Measurements from ENCODE around the gene PARD3. TPM values are rescaled to one million over a fixed set of nuclear protein-coding genes. Genes with fewer than 3 reads are reported as not detected.

PARD3 gene
- total RNA-seq, 2 experiments from 2014 or later = 0.53 to 0.71 TPM

DNA sequence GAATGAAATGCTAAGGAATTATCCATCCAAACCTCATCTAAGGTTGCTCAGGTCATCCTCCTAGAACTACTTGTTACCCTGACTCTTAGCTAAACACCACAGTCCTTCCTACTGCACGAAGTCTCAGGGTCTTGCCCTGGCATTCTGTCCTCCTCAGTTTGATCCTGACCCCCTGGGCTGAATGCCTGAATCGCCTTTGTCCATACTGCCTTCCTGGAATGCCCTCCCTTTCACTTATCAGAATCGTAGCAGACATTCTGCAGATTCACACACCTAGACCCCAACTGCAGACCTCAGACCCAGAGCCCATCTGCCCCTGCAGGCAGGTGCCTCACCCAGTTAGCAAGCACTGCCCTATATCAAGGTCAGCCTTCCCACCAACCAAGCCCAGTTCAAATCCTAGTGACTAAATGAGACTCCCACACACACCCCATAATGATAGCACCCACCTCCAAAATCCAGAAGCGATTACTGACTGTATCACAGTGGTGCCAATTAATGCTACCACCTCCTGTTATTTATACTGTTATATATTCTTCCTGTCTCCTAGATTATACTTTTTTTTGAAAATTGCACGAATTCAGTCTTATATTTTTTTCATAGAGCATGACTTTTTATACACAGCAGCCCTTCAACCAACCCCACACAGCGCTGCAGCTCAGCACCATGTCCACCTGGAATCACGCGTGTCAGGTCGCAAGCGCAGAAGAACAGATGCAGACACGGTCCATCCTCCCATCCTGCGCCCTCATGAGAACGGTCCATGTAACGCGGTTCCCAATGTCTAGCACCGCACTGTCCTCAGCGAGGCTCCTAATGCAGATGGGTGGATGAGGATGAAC, 3.7 kb downstream of the PARD3 start:
- H3K9me3 Mint-ChIP-seq = no peaks in the 10 kb centered on the region
- CTCF ChIA-PET = no interaction called here
- Histone ChIP-seq H3K4me1 (ENCODE audit: insufficient read depth, low read length) (peaks cover 9% of the 10 kb centered on the region), H3K4me3 (ENCODE audit: low read length) (no peak overlapping the region), H3K36me3 (ENCODE audit: insufficient read depth, low read length) (no peaks in the 10 kb centered on the region), H3K27me3 (ENCODE audit: control insufficient read depth in 1 of 2, insufficient read depth in 2 of 2, low read length in 2 of 2) (peaks cover 27 to 38% of the 10 kb centered on the region in 2 experiments), H3K27ac (ENCODE audit: low read depth in 1 of 2, low read length in 2 of 2) (no peak overlapping the region), H3K9me3 (ENCODE audit: control insufficient read depth in 1 of 2, insufficient read depth in 1 of 2, low read length in 2 of 2) (no peaks in the 10 kb centered on the region)
- POLR2A ChIA-PET = no interaction called here
- ATAC-seq (ENCODE audit: poor library complexity) = no peak
- peaks cover 60% of the 10 kb centered on the region for H3K27me3 Mint-ChIP-seq
- intact Hi-C loops (cut with DNase I, micrococcal nuclease) = no loop called here
- peaks cover 12% of the 10 kb centered on the region for H3K4me1 Mint-ChIP-seq (ENCODE audit: low read depth)
- H3K27ac Mint-ChIP-seq = no peak overlapping the region
- no peak overlapping the region for H3K4me3 Mint-ChIP-seq
- H3K36me3 Mint-ChIP-seq (ENCODE audit: low read depth) = no peaks in the 10 kb centered on the region
- TF ChIP-seq, protein P1, sequence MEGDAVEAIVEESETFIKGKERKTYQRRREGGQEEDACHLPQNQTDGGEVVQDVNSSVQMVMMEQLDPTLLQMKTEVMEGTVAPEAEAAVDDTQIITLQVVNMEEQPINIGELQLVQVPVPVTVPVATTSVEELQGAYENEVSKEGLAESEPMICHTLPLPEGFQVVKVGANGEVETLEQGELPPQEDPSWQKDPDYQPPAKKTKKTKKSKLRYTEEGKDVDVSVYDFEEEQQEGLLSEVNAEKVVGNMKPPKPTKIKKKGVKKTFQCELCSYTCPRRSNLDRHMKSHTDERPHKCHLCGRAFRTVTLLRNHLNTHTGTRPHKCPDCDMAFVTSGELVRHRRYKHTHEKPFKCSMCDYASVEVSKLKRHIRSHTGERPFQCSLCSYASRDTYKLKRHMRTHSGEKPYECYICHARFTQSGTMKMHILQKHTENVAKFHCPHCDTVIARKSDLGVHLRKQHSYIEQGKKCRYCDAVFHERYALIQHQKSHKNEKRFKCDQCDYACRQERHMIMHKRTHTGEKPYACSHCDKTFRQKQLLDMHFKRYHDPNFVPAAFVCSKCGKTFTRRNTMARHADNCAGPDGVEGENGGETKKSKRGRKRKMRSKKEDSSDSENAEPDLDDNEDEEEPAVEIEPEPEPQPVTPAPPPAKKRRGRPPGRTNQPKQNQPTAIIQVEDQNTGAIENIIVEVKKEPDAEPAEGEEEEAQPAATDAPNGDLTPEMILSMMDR (IDR thresholded peaks at IDR 0.05) = no peak
- DNase-seq = no peak

- Histone ChIP-seq H3K4me3 (ENCODE audit: low read length) (no peak overlapping the region), H3K27ac (ENCODE audit: low read depth in 1 of 2, low read length in 2 of 2) (no peak overlapping the region), H3K27me3 (ENCODE audit: control insufficient read depth in 1 of 2, insufficient read depth in 2 of 2, low read length in 2 of 2) (peaks cover 24 to 29% of the 10 kb centered on the region in 2 experiments), H3K4me1 (ENCODE audit: insufficient read depth, low read length) (peaks cover 3% of the 10 kb centered on the region), H3K9me3 (ENCODE audit: control insufficient read depth in 1 of 2, insufficient read depth in 1 of 2, low read length in 2 of 2) (no peaks in the 10 kb centered on the region), H3K36me3 (ENCODE audit: insufficient read depth, low read length) (no peaks in the 10 kb centered on the region)
- H3K27me3 Mint-ChIP-seq = peaks cover 52% of the 10 kb centered on the region
- no peaks in the 10 kb centered on the region for H3K9me3 Mint-ChIP-seq
- no peak overlapping the region for H3K4me3 Mint-ChIP-seq
- CTCF ChIA-PET = no interaction called here
- no peak for ATAC-seq (ENCODE audit: poor library complexity)
- H3K36me3 Mint-ChIP-seq (ENCODE audit: low read depth) = no peaks in the 10 kb centered on the region
- POLR2A ChIA-PET = no interaction called here
- intact Hi-C loops (cut with DNase I, micrococcal nuclease) = no loop called here
- no peak for DNase-seq
- TF ChIP-seq, protein P1 (IDR thresholded peaks at IDR 0.05) = no peak
- H3K4me1 Mint-ChIP-seq (ENCODE audit: low read depth) = peaks cover 6% of the 10 kb centered on the region
- H3K27ac Mint-ChIP-seq = no peak overlapping the region
Measured at GRCh38 chr10:34809796-34810195, 5.3 kb downstream of the PARD3 start.

DNA sequence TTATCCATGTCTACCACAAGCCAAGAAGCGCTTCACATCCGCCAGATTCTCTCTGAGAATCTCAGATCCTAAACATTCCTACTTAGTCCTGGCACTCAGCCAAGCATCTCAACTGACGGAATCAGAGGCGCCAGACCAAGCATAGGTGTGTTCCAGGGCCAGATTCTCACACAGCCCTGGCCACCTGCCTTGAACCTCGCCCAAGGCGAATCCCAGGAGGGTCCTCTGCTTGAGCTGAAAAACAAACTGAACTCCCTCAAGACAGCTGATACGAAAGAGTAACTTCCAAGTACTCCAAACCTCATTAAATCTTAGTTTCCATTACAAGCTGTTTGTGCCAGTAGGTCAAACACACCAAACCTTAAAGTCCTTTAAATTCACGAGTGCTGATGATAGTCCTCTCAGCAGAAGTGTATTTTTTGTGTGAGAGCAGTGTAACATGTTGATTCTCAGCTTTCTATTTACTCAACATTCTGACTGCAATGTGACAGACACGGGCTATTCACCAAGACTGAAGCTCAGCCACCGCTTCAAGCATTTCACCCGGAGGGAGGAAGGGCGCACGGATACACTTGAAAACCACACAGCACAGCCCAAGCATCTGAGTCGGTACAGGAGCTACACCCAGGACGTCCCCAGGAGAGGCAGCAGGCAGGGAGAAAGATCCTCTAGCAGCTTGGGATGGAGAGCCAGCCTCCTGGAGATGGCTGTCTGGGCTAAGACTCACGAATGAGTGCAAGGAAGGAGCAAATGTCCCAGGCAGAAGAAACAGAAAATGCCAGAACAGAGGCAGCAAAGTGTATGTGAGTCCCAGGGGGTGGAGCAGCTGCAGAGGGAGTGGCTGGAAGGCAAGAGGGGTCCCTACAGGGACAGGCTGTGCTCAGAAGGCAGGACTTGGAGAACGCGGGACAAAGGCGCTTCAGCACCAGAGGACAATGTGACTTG, 6.0 kb downstream of the PARD3 start:
- DNase-seq = no peak
- ChIA-PET POLR2A (no interaction called here), CTCF (no interaction called here)
- TF ChIP-seq, protein P1 (IDR thresholded peaks at IDR 0.05) = no peak
- no peaks in the 10 kb centered on the region for H3K36me3 Mint-ChIP-seq (ENCODE audit: low read depth)
- Histone ChIP-seq H3K27ac (ENCODE audit: low read depth in 1 of 2, low read length in 2 of 2) (no peak overlapping the region), H3K4me1 (ENCODE audit: insufficient read depth, low read length) (peaks cover under 1% of the 10 kb centered on the region), H3K27me3 (ENCODE audit: control insufficient read depth in 1 of 2, insufficient read depth in 2 of 2, low read length in 2 of 2) (peaks cover 21 to 26% of the 10 kb centered on the region in 2 experiments), H3K9me3 (ENCODE audit: control insufficient read depth in 1 of 2, insufficient read depth in 1 of 2, low read length in 2 of 2) (no peaks in the 10 kb centered on the region), H3K36me3 (ENCODE audit: insufficient read depth, low read length) (no peaks in the 10 kb centered on the region), H3K4me3 (ENCODE audit: low read length) (no peak overlapping the region)
- H3K4me3 Mint-ChIP-seq = no peak overlapping the region
- intact Hi-C loops (cut with DNase I, micrococcal nuclease) = no loop called here
- peaks cover 52% of the 10 kb centered on the region for H3K27me3 Mint-ChIP-seq
- no peak overlapping the region for H3K27ac Mint-ChIP-seq
- peaks cover 6% of the 10 kb centered on the region for H3K4me1 Mint-ChIP-seq (ENCODE audit: low read depth)
- ATAC-seq (ENCODE audit: poor library complexity) = no peak
- H3K9me3 Mint-ChIP-seq = no peaks in the 10 kb centered on the region
